CD4-positive, alpha-beta T cell treated with Interferon gamma for 1 hour (primary cell): ENCODE data around the gene CLOCK.

Experiments
- DNase-seq: peaks from one replicate; pipeline ENCODE4 v3.0.0-alpha.2; 2020

The CLOCK gene

GRCh38 chr4:55378617-55379467, 167.9 kb downstream of the CLOCK start:
- no peak for DNase-seq
